ENCODE results near the gene ALPG.
"Not testable (repeated sequence)": the region's sequence is repeated elsewhere in the genome, so short reads cannot be mapped to it uniquely, and the experiment has no call there.

ALPG gene

DNA sequence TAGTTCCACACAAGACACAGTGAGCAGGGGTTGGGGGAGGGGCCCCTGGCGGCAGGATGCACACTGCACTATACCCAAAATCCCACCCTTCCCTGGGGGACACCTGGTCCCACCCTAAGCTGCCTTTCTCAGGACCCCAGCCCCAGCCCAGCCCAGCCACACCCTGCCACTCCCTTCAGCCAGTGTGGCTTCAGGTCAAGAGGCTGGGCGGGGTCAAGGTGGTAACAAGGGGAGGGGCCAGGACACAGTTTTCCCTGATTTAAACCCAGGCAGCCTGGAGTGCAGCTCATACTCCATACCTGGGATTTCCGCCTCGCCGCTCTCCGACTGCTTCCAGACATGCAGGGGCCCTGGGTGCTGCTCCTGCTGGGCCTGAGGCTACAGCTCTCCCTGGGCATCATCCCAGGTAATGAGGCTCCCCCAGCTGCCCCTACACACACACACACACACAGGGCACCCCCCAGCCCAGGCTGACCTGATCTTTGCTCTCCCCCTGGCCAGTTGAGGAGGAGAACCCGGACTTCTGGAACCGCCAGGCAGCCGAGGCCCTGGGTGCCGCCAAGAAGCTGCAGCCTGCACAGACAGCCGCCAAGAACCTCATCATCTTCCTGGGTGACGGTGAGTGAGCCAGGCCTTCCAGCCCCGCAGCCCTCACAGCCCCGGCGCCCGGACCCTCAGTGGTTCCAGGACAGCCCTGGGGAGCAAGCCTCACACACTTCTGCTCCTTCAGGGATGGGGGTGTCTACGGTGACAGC is at the start of gene ALPG:
Gene ALPG (plus strand): TSS at position 289 of the 755 bp plus-strand sequence. CDS start 51 bp downstream, at position 340.
- DNase-seq = no peak

DNA sequence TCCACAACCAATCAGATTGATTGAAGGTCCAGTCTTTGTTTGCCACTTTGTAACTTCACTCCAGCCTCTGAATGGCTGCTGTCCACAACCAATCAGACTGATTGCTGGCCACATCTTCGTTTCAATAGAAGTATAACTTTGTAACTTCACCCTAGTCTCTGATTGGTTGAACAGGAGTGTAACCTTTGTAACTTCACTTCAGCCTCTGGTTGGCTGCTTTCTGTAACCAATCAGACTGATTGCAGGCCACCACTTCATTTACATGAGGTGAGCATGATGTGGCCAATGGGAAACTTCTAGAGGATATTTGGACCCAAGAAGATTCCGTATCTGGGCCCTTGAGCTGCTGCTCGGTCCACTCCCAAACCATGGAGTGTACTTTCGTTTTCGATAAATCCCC is 45.0 kb upstream of the ALPG start:
- no peak for DNase-seq

DNA sequence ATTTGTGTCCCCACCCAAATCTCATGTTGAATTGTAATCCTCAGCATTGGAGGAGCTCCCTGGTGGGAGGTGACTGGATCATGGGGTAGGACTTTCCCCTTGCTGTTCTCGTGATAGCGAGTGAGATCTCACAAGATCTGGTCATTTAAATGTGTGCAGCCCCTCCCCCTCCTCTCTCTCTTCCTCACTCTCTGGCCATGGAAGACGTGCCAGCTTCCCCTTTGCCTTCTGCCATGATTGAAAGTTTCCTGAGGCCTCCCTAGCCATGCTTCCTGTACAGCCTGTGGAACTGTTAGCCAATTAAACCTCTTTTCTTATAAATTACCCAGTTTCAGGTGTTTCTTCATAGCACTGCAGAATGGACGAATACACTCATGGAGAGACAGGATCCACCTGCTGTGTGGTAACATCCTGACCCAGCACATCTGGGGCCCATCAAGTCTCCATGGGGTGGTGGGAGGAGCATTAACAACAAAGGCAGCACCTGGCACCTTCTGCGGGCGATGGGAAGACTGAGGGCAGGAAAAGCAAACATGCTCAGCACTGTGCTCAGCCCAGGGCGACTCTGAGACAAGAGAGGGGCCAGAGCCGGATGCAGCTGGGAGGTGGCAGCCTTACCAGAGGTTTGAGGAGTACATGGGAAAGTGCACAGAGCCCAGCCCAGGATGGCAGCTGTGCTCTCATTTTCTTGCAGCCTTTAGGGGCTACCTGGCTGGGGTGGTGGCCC is 44.3 kb upstream of the ALPG start:
- no peak for DNase-seq

DNA sequence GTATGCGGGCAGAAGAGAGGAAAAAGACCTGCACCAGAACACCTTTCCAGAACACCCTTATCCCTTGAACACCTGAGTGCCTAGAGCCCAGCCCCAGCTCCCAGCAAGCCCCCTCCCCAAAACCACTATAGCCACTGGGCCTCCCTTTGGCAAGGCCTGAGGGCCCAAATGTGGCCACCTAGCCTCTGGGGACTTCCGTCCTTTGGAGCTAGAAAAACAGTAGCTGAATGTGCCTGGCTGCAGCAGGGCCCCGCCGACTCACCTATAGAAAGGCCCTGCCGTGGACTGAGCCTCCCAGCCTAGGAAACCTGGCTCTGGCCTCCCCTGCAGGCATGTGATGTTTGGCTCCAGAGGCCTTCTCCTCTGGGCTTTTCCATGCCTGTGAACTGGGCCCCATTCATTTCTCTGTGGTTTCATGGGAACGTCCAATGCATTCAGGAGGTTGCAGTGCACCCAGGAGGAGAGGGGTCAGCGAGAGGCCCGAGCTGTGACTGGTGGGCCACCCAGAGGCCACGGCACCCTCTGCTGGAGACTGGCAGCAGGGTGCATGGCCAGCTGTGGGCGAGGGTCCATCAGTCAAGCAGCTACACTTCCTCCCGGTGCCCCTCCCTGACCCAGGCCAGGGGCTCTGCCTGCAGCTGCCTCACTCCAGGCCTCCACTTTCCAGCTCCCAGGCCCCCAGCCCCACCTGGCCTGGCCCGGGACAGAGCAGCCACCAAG is 43.4 kb upstream of the ALPG start:
- DNase-seq = not testable (repeated sequence)

DNA sequence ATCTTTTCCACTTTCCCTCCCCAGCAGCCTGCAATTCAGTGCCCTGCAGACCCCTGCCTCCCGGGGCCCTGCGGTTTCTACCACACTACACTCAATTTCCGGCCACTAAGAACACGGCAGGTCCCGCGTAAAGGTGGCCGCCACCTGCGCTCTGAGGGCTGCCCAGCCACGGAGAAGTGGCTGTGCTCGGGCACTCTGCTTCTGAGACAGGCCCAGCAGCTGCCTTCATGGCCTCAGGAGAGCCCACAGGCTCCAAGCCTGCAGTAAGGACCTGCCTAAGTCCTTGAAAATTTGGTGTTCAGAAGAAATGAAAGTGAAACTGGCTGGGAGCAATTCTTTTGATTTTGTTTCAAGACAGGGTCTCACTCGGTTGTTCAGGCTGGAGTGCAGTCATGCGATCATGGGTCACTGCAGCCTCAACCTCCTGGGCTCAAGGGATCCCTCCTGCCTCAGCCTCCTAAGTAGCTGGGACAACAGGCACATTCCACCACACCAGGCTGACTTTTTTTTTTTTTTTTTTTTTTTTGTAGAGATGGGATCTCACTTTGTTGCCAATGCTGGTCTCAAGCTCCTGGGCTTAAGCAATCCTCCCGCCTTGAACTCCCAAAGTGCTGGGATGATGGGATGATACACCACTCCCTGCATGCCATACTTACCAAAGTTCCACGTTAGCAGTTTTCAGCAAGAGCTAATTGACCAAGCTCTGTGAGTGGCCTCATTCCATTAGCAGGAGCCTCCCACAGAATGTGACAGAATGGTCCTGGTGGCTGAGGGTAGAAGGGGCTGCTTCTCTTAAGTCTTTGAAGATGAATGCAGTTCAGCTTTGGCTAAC is 42.6 kb upstream of the ALPG start:
- no peak for DNase-seq

DNA sequence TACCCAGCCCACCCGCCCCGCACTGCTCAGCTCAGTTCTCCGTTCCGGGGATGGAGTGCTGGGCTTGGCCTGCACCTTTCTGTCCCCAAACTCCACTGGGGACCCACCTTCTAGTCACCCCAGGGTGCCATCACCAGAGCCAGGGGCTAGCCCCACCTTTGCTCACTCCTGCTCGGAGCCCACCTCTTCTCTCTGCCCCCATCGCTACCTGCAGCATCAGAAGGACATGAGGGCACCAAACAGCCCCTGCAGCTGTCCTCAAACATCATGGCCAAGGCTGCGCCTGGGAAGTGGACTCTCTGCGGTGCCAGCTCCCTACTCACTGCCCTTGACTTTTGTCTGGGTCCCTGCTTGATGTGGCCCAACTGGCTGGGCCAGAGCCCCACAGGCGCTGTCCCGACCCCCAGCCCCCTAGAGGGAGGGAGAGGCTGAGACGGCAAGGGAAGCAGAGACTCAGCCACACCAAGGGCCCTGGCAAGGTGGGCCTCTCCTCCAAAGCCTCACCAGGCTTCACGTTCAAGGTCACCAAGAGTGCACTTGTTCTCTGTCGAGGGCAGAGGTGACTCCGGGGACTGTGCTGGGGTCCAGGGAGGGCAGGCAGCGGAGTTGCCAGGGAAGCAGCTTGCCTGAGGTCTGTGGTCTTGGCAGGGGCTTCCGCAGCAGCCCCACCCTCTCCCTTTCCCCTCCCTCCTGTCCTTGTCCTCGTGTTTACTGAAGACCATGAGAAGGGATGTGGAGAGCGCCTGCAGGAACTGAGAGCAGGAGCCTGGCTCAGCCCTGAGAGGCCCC is 41.6 kb upstream of the ALPG start:
- DNase-seq = not testable (repeated sequence)

GRCh38 chr2:232365621-232366321 is 40.9 kb upstream of the ALPG start:
- peak in 1 of 2 experiments; percentile 28 for DNase-seq

DNA sequence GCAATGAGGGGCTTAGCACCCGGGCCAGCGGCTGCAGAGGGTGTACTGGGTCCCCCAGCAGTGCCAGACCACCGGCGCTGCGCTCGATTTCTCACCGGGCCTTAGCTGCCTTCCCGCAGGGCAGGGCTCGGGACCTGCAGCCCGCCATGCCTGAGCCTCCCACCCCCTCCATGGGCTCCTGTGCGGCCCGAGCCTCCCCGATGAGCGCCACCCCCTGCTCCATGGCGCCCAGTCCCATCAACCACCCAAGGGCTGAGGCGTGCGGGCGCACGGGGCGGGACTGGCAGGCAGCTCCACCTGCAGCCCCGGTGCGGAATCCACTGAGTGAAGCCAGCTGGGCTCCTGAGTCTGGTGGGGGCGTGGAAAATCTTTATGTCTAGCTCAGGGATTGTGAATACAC is 40.2 kb upstream of the ALPG start:
- DNase-seq = not testable (repeated sequence)

DNA sequence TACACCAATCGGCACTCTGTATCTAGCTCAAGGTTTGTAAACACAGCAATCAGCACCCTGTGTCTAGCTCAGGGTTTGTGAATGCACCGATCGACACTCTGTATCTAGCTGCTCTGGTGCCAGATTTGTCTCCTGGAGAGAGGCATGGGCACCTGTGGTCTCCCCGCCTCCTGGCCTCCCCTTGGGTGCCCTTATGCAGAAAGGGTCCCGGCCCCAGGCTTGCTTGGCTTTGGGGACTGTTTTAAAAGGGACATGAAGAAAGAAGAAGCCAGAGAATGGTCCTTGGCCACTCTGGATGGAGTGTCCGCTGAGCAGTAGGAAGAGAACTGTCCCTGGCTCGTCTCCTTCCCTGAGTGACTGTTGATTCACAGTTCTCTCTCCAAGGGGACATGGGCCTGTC is 39.6 kb upstream of the ALPG start:
- DNase-seq = no peak

- DNase-seq = peak in 1 of 2 experiments; percentile 9
Observed at GRCh38 chr2:232367591-232368233, 38.9 kb upstream of the ALPG start.

DNA sequence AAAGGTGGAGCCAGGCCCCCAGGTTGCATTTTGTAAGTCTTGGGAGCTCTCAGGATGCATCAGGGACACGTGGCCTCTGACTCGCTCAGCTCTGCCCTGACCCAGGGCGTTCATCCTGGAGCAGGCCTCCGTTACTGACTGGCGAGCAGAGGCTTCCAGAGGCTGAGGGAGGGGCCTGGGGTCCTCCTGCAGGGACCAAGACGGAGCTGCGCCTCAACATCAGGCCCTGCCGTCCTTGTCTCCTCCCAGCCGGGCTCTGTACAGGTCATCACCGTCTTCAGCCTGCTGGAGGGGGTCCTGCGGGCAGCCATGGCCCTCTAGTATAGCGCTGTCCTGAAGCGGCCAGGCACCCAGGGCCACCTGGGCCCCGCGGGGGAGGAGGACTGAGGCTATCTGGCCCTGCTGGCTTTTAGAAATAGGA is 38.3 kb upstream of the ALPG start:
- no peak for DNase-seq

GRCh38 chr2:232369126-232369951 is 37.3 kb upstream of the ALPG start:
- peak; percentile 12 to 36 for DNase-seq

GRCh38 chr2:232370007-232370406 is 36.6 kb upstream of the ALPG start:
- not testable (repeated sequence) for DNase-seq

DNA sequence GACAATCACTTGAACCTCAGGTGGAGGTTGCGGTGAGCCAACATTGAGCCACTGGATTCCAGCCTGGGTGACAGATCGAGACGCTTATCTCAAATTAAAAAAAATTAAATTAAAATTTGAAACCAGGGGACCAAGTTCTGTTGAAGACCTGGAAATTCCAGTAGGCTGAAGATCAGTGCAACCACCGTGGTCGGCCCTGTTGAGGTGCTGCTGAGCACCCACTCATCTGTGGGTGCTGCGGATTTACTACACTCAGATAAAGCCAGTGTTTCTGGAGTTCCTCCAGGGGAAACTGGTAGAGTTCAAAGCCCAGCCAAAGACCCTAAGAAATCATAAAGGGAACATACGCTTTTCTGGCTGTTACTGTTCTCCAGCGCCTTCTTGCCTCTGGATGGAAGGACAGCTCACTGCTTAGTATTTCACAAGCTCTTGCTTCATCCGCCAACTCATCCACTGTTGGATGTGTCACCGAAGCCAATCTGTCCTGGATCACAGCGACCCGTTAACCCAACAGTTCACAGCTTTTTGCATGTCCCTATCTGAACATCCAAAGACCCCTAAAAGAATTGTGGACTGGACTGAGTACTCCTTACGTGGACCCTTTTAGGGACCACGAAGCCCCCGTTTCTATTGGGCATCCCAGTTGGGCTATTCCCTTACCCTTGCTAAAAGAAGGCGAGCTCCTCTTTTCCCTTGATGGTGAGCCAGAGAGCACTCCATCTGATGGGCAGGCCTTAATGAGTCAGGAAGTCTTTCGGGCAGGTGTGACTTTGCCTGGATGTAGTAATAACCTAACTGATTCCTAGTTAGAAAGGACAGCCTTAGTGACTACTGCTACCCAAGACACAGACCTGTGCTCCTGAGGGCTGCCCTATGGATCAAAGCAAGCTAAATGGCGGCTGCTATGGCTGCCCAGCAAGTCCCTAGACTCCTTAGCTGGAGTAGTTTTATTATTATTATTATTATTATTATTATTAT is 34.1 kb upstream of the ALPG start:
- no peak for DNase-seq

DNA sequence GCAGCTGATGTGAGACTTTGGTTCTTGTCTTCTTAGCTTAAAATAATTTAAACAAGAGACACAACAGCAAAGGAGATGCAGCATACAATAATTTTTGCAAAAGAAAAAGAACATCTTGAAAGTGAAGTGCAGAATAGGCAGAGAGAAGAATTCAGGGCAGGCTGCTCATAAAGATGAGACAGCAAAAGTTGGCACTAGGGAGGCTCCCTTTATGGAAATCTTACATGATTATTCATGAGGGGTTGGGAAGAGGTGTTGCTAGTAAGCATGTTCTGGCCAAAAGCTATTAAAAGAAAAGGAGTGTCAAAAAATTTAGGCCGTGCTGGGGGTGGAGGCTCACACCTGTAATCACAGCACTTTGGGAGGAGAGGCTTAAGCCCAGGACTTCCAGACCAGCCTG is 32.3 kb upstream of the ALPG start:
- no peak for DNase-seq

DNA sequence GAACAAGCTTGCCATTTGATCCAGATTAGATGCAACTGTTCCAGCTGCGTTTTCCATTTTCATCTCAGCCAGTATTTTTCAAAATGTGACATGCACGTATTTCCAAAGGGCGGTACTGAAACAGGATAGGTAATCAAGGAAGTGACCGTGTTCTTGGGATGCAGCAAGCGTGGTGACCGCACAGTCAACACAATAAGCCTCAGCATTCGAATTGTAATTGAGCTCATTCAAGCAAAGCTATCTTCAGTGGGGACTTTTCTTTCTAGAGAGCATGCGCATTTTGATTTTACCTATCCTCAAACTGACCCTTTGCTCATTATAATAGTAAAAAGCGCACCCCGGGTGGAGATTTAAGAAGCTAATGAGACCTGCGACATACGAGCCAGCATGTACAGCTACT is 31.5 kb upstream of the ALPG start:
- DNase-seq = no peak

DNA sequence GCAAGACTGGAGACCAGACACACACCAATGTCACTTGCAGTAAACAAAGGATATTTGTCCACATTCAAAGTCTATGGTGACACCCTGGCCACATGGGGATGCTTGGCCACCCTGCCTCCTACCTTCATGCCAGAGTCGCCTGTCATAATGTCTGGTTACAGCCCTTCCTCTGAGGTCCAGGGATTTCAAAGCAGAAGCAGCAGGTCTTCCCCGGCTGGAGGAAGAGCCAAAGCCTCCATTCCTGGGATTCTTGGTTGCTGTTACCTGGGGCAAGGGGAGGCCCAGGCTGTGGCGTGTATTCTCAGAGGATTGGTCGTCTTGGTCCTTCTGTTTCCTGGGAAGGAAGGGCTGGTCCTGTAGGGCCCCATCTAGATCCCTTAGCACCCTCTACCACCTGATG is 30.4 kb upstream of the ALPG start:
- DNase-seq = no peak

DNA sequence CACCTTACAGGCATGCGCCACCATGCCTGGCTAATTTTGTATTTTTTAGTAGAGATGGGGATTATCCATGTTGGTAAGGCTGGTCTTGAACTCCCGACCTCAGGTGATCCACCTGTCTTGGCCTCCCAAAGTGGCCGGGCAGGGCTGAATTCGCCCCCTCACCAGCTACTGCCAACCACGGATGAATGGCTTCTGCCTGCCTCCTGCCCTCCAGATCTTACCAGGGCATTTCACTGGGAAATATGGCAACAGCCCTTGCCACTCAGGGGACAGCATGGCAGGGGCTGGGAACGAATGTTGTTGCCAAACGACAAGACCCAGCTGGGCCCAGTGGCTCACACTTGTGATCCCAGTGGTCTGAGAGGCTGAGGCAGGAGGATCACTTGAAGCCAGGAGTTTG is 29.9 kb upstream of the ALPG start:
- DNase-seq = no peak

- no peak for DNase-seq
Observed at GRCh38 chr2:232377319-232377718, 29.3 kb upstream of the ALPG start.
